NCI-H510A treated with DMSO at 0.1 percent for 48 hours (cell line): ENCODE measurements around the gene IGF1R.
"Not testable (repeated sequence)": the region's sequence is repeated elsewhere in the genome, so short reads cannot be mapped to it uniquely, and the experiment has no call there.

Experiments used
- DNase-seq: peaks from one replicate; lab custom pipeline; 2025; lab: John Stamatoyannopoulos, UW

The IGF1R gene

GRCh38 chr15:98998279-98998678 lies 349.9 kb downstream of the IGF1R start:
- DNase-seq = no peak

DNA sequence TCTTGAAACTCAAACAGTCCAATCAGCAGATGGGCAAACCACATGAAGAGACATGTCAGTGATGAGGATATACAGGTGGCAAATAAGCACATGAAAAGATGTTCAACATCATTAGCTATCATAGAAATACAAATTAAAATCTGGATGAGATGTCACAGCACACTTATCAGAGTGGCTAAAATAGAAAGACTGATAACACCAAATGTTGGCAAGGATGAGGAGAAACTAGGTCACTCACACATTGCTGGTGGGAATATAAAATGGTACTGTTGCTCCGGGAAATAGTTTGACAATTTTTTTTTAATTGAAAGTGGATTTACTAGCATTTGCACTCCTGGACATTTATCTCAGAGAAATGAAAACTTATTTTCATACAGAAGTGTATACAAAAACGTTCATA lies 350.9 kb downstream of the IGF1R start:
- DNase-seq = no peak

GRCh38 chr15:99002226-99002625 lies 353.9 kb downstream of the IGF1R start:
- DNase-seq = no peak

DNA sequence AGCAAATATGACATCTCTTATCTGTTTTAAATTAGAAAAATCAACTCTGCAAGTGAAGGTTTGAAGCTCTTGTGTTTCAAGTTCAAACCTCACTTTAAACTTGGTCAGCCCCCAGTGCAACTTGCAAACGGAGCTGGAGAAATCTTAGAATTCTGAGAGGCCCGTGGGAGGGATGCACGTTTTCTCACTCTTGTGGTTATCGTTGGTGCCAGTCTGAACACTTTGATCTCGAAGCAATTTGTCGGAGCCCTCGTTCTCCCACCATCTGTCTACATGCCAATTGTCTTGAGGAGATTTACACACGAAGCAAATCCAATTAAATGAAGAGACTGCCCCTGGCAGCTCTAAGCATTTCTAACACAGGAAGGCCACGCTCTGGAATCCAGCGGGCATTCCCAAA lies 355.0 kb downstream of the IGF1R start:
- DNase-seq = not testable (repeated sequence)

DNA sequence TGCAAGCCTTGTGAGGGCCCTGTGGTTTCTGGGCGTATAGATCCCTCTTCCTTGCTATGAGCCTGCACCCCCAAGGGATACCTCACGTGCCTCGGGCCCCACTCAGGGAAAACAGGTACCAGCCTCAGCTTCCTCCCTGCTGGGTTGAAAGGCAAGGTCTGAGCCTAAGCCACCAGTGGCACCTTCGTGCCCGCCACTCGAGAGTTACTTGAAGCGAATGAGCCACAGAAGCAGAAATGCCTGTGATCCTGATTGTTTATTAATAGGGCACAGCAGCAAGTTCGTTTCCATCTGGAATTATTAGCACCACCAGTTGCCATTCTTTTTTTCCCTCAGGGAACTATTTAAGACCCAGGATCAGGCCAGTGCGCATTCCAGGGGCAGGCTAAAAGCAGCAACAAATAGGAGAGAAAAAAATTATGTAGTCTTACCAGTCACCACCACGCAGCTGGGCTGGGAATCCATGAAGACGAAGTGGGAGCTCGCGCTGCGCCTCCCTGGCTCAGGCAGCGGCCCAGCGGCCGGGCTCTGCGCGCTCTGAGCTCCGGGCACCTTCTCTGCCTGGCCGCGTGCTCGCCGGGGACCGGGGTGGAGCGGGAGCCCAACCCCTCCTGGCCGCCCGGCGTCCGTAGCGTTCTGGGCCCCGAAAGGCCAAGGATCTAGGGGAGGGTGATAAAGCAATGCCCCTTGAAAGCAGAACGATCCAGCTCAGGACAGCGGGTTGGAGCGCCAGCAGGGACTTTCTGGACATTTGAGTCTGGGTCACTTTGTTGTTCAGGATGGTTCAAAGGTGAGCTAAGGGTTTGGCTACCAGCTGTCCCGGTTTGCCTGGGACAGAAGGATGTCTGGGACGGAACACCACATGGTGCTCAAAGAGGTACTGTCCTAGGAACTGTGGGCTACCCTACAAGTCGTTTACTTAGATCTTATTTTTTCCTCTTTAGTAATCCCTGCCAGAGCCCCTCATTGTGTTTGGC lies 356.9 kb downstream of the IGF1R start:
- DNase-seq = not testable (repeated sequence)

GRCh38 chr15:99006146-99006545 lies 357.8 kb downstream of the IGF1R start:
- no peak for DNase-seq

- no peak for DNase-seq
These were observed 358.7 kb downstream of the IGF1R start for GRCh38 chr15:99006904-99007495.

GRCh38 chr15:99009741-99010330 lies 361.5 kb downstream of the IGF1R start:
- DNase-seq = no peak

GRCh38 chr15:99010768-99011167 lies 362.4 kb downstream of the IGF1R start:
- no peak for DNase-seq
